DND-41 (cell line): ENCODE results near the gene USH1C.

Experiments used
- ATAC-seq: fragments of 200-7000 bp; cut with Tn5 transposase; 3 replicates; pipeline ENCODE4 v1.9.1; 2021; ENCODE audit warnings: low read depth; ENCODE audit not compliant: insufficient read depth
- DNase-seq: peaks from one replicate; pipeline ENCODE4 v3.0.0-alpha.2; 2020
- H2AFZ ChIP-seq: 2 replicates; pipeline ENCODE4 v1.6.0; 2012; ENCODE audit warnings: low read depth, low read length
- H3K27ac ChIP-seq: 2 replicates; pipeline ENCODE4 v1.5.1; 2012; ENCODE audit warnings: low read length, inconsistent platforms
- H3K27me3 ChIP-seq: fragments of 200-600 bp; sonication (generic); 2 replicates; pipeline ENCODE4 v1.6.0; 2012; ENCODE audit warnings: low read length, mild to moderate bottlenecking, inconsistent platforms; ENCODE audit not compliant: insufficient read depth, poor library complexity
- H3K36me3 ChIP-seq: 2 replicates; pipeline ENCODE4 v1.5.1; 2012; ENCODE audit warnings: low read length, inconsistent platforms; ENCODE audit not compliant: insufficient read depth
- H3K4me1 ChIP-seq: 2 replicates; pipeline ENCODE4 v1.5.1; 2012; ENCODE audit warnings: mild to moderate bottlenecking, low read length; ENCODE audit not compliant: insufficient read depth
- H3K4me2 ChIP-seq: 2 replicates; pipeline ENCODE4 v1.6.0; 2012; ENCODE audit warnings: mild to moderate bottlenecking, moderate library complexity, low read length, inconsistent platforms; ENCODE audit not compliant: insufficient read depth
- H3K4me3 ChIP-seq, 2 experiments: fragments of 200-600 bp in 1 of 2; shearing (Covaris generic) in 1 of 2; 2 replicates each; pipeline ENCODE4 v1.5.1; 2012 to 2016; ENCODE audit warnings: inconsistent platforms in 2 of 2, low read length in 2 of 2, mild to moderate bottlenecking in 2 of 2, low read depth in 1 of 2, moderate library complexity in 1 of 2
- H3K79me2 ChIP-seq: 2 replicates; pipeline ENCODE4 v1.6.0; 2012; ENCODE audit warnings: low read length, inconsistent platforms; ENCODE audit not compliant: insufficient read depth
- H3K9ac ChIP-seq: 2 replicates; pipeline ENCODE4 v1.6.0; 2012; ENCODE audit warnings: low read depth, mild to moderate bottlenecking, inconsistent platforms, low read length, moderate library complexity
- H3K9me3 ChIP-seq: 2 replicates; pipeline ENCODE4 v1.5.1; 2012; ENCODE audit warnings: low read length, moderate library complexity, mild to moderate bottlenecking, inconsistent platforms; ENCODE audit not compliant: insufficient read depth, severe bottlenecking
- H4K20me1 ChIP-seq: 2 replicates; pipeline ENCODE4 v1.6.0; 2012; ENCODE audit warnings: low read length; ENCODE audit not compliant: insufficient read depth
- CTCF ChIP-seq: IDR thresholded peaks from 2 replicates; pipeline ENCODE4 v1.5.1; 2012; ENCODE audit warnings: borderline replicate concordance, low read length, moderate library complexity, mild to moderate bottlenecking; ENCODE audit not compliant: poor library complexity, severe bottlenecking; ENCODE audit errors: extremely low read depth
- EZH2 ChIP-seq: IDR thresholded peaks from 3 replicates; pipeline ENCODE4 v1.6.1; 2012; ENCODE audit warnings: borderline replicate concordance, low read depth, mild to moderate bottlenecking, moderate library complexity, low read length, inconsistent platforms; ENCODE audit not compliant: severe bottlenecking

Gene USH1C

GRCh38 chr11:17578958-17579357, 34.7 kb upstream of the USH1C start:
- Histone ChIP-seq H3K79me2 (no peaks in the 10 kb centered on the region), H3K4me1 (no peaks in the 10 kb centered on the region), H3K4me2 (no peak overlapping the region), H3K27me3 (peaks cover 21% of the 10 kb centered on the region), H3K4me3 (no peak overlapping the region), H3K9ac (no peak overlapping the region), H3K36me3 (no peaks in the 10 kb centered on the region), H4K20me1 (no peaks in the 10 kb centered on the region), H3K9me3 (no peaks in the 10 kb centered on the region), H2AFZ (no peak overlapping the region), H3K27ac (no peak overlapping the region)
- DNase-seq = no peak
- TF ChIP-seq CTCF = no peak
- TF ChIP-seq EZH2 = no peak
- ATAC-seq = no peak

GRCh38 chr11:17578296-17578695, 34.1 kb upstream of the USH1C start:
- TF ChIP-seq CTCF (no peak), EZH2 (no peak)
- no peak for DNase-seq
- no peak for ATAC-seq
- Histone ChIP-seq H4K20me1 (no peaks in the 10 kb centered on the region), H3K4me1 (no peaks in the 10 kb centered on the region), H3K27me3 (peaks cover 21% of the 10 kb centered on the region), H3K9me3 (no peaks in the 10 kb centered on the region), H3K9ac (no peak overlapping the region), H3K36me3 (no peaks in the 10 kb centered on the region), H3K4me3 (no peak overlapping the region), H3K79me2 (no peaks in the 10 kb centered on the region), H3K4me2 (no peak overlapping the region), H3K27ac (no peak overlapping the region), H2AFZ (no peak overlapping the region)

- Histone ChIP-seq H3K4me2 (no peak overlapping the region), H3K27me3 (peaks cover 13% of the 10 kb centered on the region), H3K9me3 (no peaks in the 10 kb centered on the region), H3K9ac (no peak overlapping the region), H3K4me1 (no peaks in the 10 kb centered on the region), H3K27ac (no peak overlapping the region), H3K4me3 (no peak overlapping the region), H3K36me3 (no peaks in the 10 kb centered on the region), H2AFZ (no peak overlapping the region), H3K79me2 (no peaks in the 10 kb centered on the region), H4K20me1 (no peaks in the 10 kb centered on the region)
- DNase-seq (no peak), ATAC-seq (no peak)
- TF ChIP-seq CTCF (no peak), EZH2 (no peak)
Observed at GRCh38 chr11:17575431-17576425, 31.5 kb upstream of the USH1C start.
